ENCODE data around the gene GABRB2.

GABRB2 gene

GRCh38 chr5:161400583-161400982, 145.9 kb downstream of the GABRB2 start:
- H3K4me3 ChIP-seq (replicated peaks in 1 of 2; ENCODE audit: low read depth in 2 of 2, low read length in 2 of 2) = no peak overlapping the region
- DNase-seq (ENCODE audit: low read depth in 2 of 2) = no peak
- no peak for TF ChIP-seq CTCF (IDR thresholded peaks at IDR 0.05; ENCODE audit: low read depth, low read length)

GRCh38 chr5:161399996-161400562, 146.4 kb downstream of the GABRB2 start:
- no peak for DNase-seq (ENCODE audit: low read depth in 2 of 2)
- no peak for TF ChIP-seq CTCF (IDR thresholded peaks at IDR 0.05; ENCODE audit: low read depth, low read length)
- H3K4me3 ChIP-seq (replicated peaks in 1 of 2; ENCODE audit: low read depth in 2 of 2, low read length in 2 of 2) = no peak overlapping the region

GRCh38 chr5:161397448-161397847, 149.1 kb downstream of the GABRB2 start:
- DNase-seq (ENCODE audit: low read depth in 2 of 2) = no peak
- TF ChIP-seq CTCF (IDR thresholded peaks at IDR 0.05; ENCODE audit: low read depth, low read length) = no peak
- H3K4me3 ChIP-seq (replicated peaks in 1 of 2; ENCODE audit: low read depth in 2 of 2, low read length in 2 of 2) = no peak overlapping the region

GRCh38 chr5:161396171-161396570, 150.4 kb downstream of the GABRB2 start:
- TF ChIP-seq CTCF (IDR thresholded peaks at IDR 0.05; ENCODE audit: low read depth, low read length) = no peak
- H3K4me3 ChIP-seq (replicated peaks in 1 of 2; ENCODE audit: low read depth in 2 of 2, low read length in 2 of 2) = no peak overlapping the region
- DNase-seq (ENCODE audit: low read depth in 2 of 2) = no peak

DNA sequence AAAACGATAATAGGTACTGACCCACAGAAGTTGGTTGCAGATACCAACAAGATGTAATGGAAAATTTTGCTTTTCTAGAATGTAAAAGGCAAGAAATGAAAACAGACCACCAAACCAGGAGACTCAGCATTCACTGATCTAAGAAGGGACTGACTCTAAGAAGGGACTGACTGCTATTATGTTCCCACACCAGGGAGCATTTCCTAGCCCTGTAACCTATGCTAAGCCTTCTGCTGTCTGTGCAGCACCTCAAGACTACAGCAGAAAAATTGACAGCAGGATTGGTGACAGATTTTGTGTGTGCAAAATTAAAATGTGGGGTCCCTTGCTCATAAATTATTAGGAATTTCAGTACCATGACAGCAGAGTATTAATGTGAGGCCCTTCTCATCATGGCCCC, 154.8 kb downstream of the GABRB2 start:
- TF ChIP-seq CTCF (IDR thresholded peaks at IDR 0.05; ENCODE audit: low read depth, low read length) = no peak
- H3K4me3 ChIP-seq (replicated peaks in 1 of 2; ENCODE audit: low read depth in 2 of 2, low read length in 2 of 2) = no peak overlapping the region
- no peak for DNase-seq (ENCODE audit: low read depth in 2 of 2)

DNA sequence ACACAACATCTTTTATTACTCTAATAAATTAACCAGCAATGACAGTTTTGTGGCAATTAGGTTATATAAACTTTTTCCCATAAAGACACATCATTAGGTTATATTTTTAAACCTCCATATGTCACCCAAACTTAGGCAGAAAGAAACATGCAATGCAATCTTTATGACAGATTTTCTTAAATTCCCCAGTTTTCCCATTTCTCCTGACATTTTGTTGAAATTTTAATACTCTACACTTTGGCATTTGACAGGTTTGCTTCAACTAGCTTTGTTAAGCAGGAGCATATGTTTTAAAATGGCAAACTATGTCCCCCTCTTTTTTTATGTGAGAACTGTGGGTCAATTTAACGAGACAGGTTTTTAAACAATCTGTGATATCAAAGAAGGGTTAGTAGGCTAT, 155.5 kb downstream of the GABRB2 start:
- DNase-seq (ENCODE audit: low read depth in 2 of 2) = no peak
- H3K4me3 ChIP-seq (replicated peaks in 1 of 2; ENCODE audit: low read depth in 2 of 2, low read length in 2 of 2) = no peak overlapping the region

More for the DNA sequence above, 155.5 kb downstream of the GABRB2 start:
- TF ChIP-seq CTCF (IDR thresholded peaks at IDR 0.05; ENCODE audit: low read depth, low read length) = no peak

Data from cardiac fibroblast (primary cell).